Dermis microvascular lymphatic vessel endothelial cell (primary cell): Measurements from ENCODE around the gene KREMEN2. TPM values are rescaled to one million over a fixed set of nuclear protein-coding genes. Genes with fewer than 3 reads are reported as not detected.
A peak's percentile ranks its signal among the peaks of the same experiment; 100 is the strongest.

Experiments used
- DNase-seq, 2 donors: peaks; one replicate each; pipeline versions ENCODE4 v3.0.0 to v3.0.0-alpha.2; 2010; ENCODE audit warnings: low read depth in 2 of 2
- total RNA-seq: library from RNA; depleted of rRNA; stranded (reverse); fragments of >200 nt; gene quantifications from 2 replicates; pipeline ENCODE4 v1.2.1, GENCODE V29; 2014

KREMEN2 gene
- total RNA-seq, 1 donor from 2014 or later, result not detected

DNA sequence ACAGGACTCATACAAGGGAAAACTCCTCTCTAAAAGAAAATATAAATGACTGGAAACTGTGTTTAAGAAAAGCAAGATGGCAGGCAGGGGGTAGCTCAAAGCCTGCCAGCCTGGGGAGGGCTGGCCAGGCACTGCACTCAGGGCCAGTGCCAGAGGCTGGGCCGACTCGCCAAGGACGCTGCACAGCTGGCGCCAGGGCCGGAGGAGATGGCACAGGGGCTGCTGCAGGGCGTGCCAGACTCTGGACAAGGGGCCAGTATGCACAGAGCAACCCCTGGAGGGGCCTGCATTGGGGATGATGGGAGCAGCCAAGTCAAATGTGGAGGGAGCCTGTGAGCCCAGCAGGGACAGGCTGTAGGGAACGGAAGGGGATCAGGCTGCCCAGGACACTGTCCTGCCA, 12.1 kb downstream of the KREMEN2 start:
- no peak for DNase-seq

DNA sequence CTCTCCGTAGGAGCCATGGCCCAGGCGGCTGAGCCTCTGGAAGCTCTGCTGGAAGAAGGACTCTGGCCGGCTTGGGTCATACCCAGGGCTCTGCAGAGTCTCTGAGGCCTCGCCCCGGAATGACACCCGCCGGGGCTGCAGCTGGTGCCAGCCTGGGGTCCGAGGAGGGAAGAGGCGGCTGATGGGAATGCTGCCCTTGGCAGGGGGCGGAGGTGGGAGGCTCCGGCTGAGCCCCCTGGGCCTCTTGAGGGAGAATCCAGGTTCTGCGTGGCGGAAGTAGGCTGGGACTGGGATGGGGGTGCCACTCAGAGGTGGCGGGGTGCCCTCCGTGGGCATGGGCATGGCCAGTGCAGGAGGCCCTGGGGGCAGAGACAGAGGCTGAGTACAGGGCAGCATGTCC, 12.6 kb downstream of the KREMEN2 start:
- no peak for DNase-seq

DNA sequence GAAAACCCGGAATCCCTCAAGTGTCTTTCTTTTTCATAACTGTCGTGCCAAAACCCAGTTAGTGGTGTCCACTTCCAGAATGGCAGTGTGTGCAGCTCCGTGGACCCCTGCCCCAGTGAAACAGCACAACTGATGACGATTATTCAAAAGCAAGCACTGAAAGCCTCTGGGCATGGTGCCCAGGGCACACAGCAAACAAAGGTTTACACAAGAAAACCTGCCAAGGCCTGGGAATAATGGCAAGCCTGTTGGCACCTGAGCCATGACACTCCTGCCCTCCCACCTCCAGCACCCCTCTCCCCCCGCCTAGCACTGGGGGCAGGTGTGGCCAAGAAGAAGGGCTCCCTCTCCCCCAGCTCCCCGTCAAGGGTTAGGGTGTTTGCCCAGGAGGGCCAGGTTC, 13.4 kb downstream of the KREMEN2 start:
- DNase-seq, result no peak

DNA sequence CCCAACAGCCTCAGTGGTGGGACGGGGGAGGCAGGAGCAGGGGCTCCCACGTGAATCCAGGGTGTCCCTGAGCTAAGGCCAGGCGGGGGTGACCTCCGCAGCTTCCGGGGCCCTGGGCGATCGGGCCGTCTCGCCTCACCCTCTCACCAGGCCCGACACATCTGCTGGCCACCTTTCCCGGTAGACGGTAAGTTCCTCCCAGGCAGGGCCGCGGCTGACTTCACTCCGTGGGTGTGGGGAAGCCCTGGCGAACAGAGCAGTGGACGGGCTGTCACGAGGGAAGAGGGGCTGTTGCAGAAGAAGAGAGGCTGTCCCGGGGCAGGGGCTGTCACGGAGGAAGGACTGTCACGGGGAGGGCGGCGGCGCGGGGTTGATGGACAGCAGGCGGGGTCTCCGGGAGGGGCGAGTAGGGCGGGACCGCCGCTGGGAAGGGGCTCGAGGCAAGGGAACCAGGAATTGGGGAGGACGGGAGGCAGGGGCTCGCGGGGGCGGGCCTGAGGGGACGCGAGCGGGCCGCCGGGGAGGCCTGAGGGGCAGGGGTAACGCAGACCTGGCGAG, 15.7 kb downstream of the KREMEN2 start:
- peak in 1 of 2 donors; percentile 17 for DNase-seq

DNA sequence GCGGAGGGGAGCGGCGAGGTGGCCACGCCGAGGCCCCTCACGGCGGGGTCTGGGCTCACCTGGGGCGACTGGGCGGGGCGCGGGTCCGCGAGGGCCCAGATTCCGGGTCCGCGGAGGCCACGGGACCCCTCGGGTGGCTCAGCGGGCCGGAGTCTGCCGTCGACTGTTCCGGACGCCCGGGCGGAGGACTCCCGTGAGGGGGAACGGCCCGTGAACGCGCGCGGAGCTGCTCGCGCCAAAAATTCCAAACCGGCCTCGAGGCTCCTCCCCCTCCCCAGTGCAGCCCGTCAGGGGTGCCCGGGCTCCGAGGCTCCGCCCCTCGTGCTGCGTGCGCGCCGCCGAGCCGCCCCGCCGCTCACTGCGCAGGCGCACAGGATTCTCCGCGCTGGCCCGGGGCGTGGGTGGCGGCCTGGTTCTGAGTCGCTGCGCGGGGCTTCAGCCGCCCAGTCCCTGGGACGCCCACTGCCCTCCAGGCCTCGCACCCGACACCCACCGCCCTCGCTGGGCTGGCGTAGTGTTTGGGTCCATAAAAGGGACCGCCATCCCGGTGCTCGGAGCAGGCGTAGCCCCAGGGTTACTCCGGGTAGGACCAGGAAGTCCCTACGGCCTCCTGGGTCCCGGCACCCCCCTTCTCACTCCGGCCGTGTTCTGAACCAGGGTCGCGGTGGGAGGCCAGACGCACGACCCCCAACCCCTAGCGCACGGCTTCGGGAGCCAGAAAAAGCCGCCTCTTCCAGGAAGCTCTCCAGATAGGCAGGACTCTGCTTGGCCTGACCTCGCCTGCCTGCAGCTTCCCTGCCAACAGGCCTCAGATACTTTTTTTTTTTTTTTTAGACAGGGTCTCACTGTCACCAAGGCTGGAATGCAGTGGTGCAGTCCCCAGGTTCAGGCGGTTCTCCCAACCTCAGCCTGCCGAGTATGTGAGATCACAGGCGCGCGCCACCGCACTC, 16.4 kb downstream of the KREMEN2 start, which contains the start of gene PKMYT1:
PKMYT1 (minus strand) TSS at position 220 of the 950 bp plus-strand sequence. CDS start 789 bp downstream, outside the sequence.
- peak; percentile 52 to 85 for DNase-seq

DNA sequence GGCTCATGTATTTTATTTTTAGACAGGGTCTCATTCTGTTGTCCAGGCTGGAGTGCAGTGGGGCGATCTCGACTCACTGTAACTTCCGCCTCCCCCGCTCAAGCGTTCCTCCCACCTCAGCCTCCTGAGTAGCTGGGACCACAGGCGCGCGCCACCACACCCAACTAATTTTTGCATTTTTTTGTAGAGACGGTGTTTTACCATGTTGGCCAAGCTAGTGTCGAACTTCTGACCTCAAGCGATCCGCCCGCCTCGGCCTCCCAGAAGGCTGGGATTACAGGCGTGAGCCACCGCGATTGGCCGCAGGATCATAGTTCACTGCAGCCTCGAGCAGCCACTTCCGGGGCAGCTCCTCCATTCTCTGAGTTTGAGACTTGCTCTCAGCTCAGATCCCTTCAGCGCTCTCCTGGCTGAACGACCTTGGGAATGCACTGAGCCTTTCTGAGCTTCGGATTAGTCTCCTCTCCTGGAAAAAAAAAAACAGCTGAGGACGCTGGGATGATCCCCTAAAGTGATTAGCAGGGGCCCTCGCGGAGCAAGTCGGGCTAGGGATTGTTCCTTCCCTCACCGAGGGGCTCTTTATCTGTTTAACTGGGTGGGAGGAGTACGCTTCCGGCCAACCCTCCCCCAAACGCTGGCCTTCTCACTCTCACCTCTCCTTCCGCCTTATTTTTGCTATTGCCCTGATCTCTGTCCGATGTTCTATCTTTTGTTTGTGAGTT, 17.3 kb downstream of the KREMEN2 start:
- DNase-seq, result no peak

DNA sequence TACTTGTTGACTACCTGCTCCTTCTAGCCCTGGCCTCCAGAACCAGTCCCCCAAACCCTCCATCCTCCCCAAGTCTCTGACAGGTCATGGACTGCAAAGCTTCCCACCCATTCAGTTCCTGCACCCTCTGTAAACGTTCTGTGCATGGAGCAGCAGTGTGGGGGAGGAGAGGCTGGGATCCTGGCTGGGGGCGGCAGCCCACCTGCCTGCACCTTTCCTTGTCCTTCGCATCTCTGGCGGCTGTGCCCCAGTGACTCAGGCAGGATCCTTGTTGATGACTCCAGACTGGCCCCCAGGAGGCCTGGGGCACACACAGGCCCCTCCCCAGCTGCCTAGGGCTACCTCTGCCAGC, 17.8 kb downstream of the KREMEN2 start:
- DNase-seq, result no peak

DNA sequence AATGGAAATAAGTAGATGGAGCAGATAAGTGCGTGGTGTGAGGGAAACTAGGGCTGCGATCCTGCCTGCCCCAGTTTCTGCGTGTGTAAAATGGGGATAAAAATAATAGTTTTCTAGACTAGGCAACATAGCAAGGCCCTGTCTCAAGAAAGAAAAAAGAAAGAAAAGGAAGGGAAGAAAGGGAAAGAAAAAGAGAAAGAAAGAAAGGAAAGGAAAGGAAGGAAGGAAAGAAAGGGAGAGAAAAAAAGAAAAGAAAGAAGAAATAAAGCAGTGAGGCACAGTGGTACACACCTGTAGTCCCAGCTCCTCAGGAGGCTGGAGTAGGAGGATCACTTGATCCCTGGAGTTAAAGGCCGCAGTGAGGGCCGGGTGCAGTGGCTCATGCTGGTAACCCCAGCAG, 18.3 kb downstream of the KREMEN2 start:
- DNase-seq, result no peak

DNA sequence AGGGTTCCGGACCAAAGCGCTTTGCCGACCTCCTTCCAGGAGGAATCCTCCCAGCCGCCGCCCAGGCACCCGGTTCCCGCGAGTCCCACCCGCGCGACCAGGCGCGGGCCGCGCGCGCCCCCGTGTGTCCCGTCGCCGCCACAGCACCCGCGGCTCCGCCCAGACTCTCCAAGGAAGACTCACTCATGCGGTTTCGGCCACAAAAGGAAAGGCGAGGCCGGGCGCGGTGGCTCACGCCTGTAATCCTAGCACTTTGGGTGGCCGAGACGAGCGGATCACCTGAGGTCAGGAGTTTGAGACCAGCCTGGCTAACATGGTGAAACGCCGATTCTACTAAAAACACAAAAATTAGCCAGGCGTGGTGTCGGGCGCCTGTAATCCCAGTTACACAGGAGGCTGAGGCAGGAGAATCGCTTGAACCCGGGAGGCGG, 19.6 kb downstream of the KREMEN2 start:
- peak; percentile 11 to 62 for DNase-seq

DNA sequence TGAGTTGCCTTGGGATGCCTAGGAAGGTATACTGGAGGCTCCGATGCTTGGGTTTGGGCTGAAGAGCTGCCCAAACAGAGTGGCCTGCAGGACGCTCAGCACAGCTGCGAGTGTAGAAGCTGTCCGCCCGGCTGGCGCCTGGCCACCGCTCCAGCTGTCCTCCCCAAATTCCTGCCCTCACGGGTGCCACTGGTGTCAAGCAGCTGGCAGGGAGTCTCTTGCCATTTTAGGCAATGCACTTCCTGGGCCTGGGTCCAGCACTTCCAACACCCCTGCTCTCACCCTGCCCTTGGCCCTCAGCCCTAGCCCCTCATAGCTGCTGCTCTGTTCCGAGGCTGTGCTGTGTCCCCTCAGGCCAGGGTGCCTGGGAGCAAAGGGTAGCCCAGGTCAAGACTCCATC, 21.4 kb downstream of the KREMEN2 start:
- DNase-seq, result no peak

DNA sequence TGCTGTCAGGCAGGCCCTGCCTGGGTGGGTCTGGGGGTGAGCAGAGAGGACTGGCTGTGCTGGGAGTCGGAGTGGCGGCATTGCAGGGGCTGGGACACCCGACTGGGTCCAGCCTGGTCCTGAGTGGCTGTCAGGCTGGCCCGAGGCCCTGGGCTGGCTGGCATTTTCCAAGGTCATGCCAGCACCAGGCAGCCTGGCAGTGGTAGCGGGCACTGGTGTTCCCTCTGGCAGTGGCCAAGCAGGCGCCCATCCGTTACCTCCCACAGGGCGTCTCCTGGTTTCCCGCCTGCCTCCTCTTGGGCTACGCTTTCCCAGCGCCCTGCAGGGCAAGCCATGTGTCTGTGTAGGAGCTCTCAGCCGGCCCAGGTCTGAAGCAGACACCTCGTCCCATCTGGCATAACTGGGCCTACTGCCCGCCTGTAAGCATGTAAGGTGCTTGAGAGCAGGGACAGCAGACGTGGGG, 21.8 kb downstream of the KREMEN2 start:
- DNase-seq, result no peak

DNA sequence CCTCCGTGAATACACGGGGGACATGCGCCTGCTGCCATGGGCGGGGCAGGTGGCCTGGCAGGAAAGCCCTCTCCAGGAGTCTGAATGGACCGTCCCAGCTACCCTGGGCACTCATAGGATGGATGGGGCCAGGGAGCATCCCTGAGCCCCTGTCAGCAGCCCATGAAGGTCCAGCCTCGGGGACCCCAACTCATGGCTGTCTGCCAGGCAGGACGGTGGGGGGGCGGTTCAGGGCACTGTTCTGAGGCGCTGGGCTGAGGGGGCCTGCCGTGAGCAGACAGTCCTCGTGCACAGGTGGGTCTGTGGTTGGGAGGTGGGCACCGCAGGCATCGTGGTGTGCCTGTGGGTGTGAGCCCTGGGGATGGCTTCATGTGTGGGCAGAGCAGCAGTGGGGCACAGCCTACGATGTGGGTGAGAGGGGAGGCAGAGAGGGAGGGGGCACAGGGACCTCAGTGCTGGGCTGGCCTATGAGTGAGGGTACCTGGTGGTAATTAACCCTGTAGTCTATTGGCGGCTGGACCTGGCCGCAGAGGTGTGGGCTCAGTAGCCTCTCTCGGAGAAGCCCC, 22.6 kb downstream of the KREMEN2 start:
- no peak for DNase-seq

DNA sequence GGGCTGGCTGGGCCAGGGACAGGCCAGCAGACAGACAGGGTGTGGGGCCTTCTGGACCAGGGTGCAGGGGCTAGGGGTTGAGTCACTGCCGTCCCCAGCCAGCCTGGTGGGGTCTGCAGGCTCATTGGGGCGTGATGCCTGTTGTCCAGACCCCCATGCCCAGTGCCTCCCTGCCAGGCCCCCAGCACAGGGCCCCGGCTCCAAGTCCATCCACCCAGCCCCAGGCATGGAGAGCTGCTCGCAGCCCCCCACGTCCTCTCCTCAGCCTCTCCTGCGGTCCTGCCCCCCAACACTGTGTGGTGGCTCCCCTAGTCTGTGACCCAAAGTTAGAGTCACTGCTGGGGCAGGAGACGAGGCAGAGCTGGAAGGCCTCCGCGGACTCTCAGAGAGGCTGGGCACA, 23.2 kb downstream of the KREMEN2 start:
- DNase-seq, result no peak

DNA sequence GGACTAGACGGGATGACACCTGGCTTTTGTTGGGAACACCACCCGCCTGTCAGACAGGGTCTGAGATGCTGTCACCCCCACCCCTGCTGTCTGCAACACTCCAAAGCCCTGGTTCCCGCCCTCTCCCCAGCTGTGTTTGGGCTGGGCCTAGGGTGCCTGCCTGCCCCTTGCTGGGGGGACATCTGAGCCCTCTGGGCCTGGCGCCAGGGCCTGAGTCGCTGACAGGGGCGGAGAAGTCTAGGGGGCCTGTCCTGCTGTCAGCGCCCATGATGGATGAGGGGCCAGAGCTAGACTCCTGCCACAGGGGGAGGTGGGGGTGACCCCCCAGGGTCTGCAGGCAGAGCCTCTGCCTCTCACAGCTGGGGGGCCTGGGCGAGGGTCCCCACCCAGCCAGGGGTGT, 23.8 kb downstream of the KREMEN2 start:
- DNase-seq, result no peak

DNA sequence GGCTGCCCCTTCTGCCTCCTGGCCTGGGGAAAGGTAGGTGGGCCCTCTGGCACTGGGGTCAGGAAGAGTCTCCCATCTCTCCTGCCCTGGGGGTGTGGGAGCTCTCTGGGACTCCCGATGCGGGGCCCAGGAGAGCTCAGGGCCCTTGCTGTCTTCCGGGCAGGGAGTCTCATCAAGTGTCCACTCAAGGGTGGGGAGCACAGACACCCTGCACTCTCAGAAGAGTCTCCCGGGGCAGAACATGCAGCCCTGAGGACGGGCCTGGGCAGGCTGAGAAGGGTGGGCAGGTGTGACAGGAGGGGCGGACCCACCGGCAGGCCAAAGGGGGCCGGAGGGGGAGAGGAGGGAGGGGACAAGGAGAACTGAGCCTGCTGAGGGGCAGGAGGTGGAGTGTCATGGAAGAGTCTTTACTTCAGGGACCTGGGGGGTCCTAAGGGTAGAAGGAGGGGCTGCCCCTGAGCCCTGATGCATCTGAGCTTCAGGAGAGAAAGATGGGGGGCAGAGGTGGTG, 24.6 kb downstream of the KREMEN2 start:
- DNase-seq, result no peak

DNA sequence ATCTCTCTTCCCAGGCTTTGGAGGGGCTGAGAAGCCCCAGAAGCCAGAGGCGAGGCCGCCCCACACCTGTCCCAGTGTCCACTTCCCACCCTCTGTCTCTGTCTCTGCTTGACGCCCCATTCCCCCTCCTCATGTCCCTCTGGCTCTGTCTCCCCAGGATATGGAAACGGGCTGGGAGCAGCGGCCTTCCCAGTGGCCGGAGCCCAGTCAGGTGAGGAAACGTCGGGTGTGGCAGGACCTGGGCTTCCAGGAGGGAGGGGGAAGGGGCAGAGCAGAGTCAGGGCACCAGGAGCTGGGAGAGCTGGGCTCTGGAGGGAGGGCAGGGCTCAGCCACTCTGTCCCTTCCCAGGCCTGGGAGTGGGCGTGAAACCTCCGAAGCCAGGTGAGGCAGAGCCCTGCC, 26.8 kb downstream of the KREMEN2 start:
- no peak for DNase-seq

DNA sequence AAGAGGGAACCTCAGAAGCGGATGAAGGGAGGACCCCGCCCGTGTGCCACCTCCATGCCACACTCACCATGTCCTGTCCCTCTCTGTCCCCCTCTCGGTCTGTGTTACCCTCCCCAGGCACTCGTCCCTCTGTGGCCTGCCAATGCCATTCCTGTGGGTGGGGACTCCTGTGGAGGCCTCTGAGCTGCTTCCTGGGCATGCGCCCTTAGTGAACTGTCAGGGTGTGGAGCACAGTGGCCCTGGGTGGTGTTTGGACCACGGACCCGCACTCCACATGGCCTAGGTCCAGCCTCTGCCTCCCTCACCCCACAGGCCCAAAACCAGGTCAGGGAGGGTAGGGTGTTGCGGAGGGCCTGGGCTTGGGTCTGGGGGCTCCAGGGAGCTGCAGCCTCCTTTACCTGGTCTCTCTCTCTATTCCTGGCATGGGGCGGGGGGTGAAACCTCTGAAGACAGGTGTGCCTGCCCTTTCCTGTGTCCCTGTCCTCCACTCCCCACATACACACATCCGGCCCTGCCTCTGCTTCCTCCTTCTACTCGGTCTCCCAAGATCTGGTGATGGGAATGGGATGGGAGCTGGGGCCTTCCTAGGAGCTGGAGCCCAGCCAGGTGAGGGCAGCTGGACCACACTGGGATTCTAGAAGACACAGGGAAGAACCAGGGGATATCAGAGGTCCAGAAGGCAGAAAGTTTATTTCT, 27.6 kb downstream of the KREMEN2 start:
- no peak for DNase-seq

DNA sequence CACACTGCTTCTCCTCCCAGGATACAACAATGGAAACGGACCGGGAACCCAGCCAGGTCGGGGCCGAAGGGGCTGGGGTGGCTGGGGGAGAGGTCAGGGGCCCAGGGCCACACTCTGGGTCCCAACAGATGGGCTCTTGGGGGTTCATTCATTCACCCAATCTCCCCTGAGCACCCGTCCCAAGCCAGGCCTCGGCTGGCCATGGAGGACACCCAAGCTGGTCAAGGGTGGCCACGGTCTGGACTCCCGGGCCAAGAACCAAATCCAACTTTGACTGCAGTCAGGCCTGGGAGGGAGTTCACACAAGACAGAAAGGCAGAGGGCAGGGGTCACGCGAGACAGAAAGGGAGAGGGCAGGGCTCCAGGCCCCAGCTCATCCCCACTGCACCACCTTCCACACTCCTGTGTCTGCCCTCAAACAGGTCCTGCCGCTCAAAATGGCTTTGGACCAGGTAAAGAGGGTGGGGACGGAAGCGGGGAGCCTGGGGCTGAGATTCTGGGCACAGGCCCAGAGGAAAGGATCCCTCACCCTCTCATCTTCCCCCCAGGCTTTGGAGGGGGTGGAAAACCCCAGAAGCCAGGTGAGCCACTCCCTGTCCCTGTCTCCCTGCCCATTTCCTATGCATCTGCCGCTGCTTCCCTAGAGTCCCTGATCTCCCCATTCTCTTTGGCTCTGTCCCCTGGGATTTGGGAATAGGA, 28.5 kb downstream of the KREMEN2 start:
- no peak for DNase-seq

DNA sequence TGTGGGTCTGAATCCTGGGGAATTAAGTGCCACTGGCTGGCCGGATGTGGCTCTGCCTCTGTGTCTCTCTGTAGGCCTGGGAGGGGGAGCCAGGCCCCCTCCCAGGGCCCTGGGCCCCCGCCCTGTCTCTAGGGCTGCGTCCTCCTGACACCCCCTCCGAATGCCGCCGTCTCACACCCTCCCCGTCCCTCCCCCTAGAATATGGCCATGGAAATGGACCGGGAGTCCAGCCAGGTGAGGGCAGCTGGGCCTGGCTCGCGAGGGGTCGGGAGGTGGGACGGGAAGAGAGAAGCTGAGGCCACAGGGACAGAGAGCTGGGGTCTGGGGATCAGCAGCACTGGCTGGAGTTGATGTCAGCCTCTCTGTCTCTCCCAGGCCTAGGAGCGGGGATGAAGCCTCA, 32.2 kb downstream of the KREMEN2 start:
- DNase-seq, result no peak

DNA sequence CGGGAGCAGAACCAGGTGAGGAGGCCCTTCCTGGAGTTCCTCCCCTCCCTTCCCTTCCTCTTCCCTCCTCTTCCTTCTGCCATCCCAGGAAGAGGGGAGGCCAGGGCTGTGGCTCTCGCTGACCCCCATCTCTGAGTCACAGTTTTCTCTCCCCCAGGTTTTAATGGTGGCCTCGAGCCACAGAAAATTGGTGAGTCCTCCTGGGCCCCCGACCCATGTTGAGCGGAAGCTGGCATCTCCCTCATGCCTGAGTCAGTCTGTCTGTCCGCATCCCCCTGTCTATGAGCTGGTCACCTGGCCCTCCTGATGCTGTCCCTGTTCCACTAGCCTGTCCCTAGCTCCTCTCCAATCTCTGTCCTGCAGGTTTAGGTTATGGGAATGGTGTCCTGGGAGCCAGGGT, 35.9 kb downstream of the KREMEN2 start:
- DNase-seq, result no peak
